Cardiac muscle cell (in vitro differentiated cells and primary cell): Measurements from ENCODE around the gene CHRNB1. TPM values are rescaled to one million over a fixed set of nuclear protein-coding genes. Genes with fewer than 3 reads are reported as not detected.

Experiments
- DNase-seq, 2 donors: peaks; one replicate each; pipeline versions ENCODE4 v3.0.0 to v3.0.0-alpha.2; 2010 to 2017; ENCODE audit warnings: low read depth in 1 of 2, low spot score in 1 of 2
- H3K27ac ChIP-seq: fragments of 200-600 bp; sonication (generic); 2 replicates; pipeline ENCODE4 v1.5.1; 2016
- H3K27me3 ChIP-seq: fragments of 200-600 bp; sonication (generic); 2 replicates; pipeline ENCODE4 v1.6.0; 2016; ENCODE audit warnings: control low read depth
- H3K36me3 ChIP-seq: fragments of 200-600 bp; sonication (generic); 2 replicates; pipeline ENCODE4 v1.5.1; 2016; ENCODE audit warnings: control low read depth
- H3K4me1 ChIP-seq: fragments of 200-600 bp; sonication (generic); 2 replicates; pipeline ENCODE4 v1.8.1; 2017; ENCODE audit warnings: low read depth, mild to moderate bottlenecking, mixed run types
- H3K4me3 ChIP-seq: fragments of 200-600 bp; sonication (generic); 2 replicates; pipeline ENCODE4 v1.5.1; 2016; ENCODE audit warnings: mild to moderate bottlenecking
- H3K9me3 ChIP-seq: fragments of 200-600 bp; sonication (generic); 2 replicates; pipeline ENCODE4 v1.5.1; 2017; ENCODE audit warnings: low read depth, mild to moderate bottlenecking, control low read depth
- polyA plus RNA-seq: library from polyadenylated mRNA; unstranded; fragments of >200 nt; fragmentation: Nextera tagmentation; extraction: Ambion mirVana; gene quantifications from 2 replicates; pipeline ENCODE4 v1.2.1, GENCODE V29; 2016
- total RNA-seq: library from RNA; depleted of rRNA; stranded (reverse); fragments of >200 nt; gene quantifications from 2 replicates; pipeline ENCODE4 v1.2.3, GENCODE V29; 2016
- TF ChIP-seq, protein P1 (sequence below): IDR thresholded peaks from 2 replicates; pipeline ENCODE4 v1.5.1; 2012; ENCODE audit warnings: low read depth, mild to moderate bottlenecking, low read length

Gene CHRNB1
- total and polyA plus RNA-seq, 2 experiments from 2014 or later, result 8.5 to 28.6 TPM

DNA sequence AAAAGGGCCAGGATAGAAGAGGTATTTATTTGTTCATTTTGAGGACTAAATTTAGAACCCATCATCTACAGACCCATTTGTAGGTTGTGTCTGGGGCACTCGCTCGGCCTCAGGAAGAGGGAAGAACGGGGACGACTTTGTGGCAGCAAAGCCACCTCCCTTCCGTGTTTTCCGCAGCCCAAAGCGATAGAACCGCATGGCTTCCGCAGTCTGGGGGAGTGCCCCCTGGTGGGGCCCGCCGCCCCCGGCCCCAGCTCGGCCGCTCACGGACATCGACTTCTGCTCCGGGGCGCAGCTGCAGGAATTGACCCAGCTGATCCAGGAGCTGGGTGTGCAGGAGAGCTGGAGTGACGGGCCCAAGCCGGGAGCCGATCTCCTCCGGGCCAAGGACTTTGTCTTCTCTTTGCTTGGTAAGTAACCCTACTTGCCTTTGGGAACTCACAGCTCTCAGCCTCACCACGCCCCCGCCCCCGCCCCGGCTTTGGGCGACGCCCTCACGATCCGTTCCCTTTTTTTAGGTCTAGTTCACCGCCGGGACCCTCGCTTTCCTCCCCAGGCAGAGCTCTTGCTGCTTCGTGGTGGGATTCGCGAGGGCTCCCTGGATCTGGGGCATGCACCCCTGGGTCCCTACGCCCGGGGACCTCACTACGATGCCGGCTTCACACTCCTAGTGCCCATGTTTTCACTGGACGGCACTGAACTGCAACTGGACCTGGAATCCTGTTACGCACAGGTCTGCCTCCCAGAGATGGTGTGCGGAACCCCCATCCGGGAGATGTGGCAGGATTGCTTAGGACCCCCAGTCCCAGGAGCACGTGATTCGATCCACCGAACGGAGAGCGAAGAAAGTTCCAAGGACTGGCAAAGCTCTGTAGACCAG is 8.9 kb upstream of the CHRNB1 start:
- Histone ChIP-seq H3K36me3 (no peaks in the 10 kb centered on the region), H3K27me3 (no peaks in the 10 kb centered on the region), H3K4me1 (peaks cover 16% of the 10 kb centered on the region), H3K27ac (no peak overlapping the region), H3K9me3 (no peaks in the 10 kb centered on the region), H3K4me3 (peak overlapping the region; percentile 55)
- DNase-seq, result peak; percentile 20 to 46
- TF ChIP-seq, protein P1, sequence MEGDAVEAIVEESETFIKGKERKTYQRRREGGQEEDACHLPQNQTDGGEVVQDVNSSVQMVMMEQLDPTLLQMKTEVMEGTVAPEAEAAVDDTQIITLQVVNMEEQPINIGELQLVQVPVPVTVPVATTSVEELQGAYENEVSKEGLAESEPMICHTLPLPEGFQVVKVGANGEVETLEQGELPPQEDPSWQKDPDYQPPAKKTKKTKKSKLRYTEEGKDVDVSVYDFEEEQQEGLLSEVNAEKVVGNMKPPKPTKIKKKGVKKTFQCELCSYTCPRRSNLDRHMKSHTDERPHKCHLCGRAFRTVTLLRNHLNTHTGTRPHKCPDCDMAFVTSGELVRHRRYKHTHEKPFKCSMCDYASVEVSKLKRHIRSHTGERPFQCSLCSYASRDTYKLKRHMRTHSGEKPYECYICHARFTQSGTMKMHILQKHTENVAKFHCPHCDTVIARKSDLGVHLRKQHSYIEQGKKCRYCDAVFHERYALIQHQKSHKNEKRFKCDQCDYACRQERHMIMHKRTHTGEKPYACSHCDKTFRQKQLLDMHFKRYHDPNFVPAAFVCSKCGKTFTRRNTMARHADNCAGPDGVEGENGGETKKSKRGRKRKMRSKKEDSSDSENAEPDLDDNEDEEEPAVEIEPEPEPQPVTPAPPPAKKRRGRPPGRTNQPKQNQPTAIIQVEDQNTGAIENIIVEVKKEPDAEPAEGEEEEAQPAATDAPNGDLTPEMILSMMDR, result peak; percentile 2

GRCh38 chr17:7436556-7437368 is 8.1 kb upstream of the CHRNB1 start:
- Histone ChIP-seq H3K27ac (no peak overlapping the region), H3K36me3 (no peaks in the 10 kb centered on the region), H3K4me1 (peaks cover 20% of the 10 kb centered on the region), H3K4me3 (peak overlapping the region; percentile 64), H3K9me3 (no peaks in the 10 kb centered on the region), H3K27me3 (no peaks in the 10 kb centered on the region)
- DNase-seq, result peak; percentile 80 to 92
- TF ChIP-seq, protein P1, result peak; percentile 79

DNA sequence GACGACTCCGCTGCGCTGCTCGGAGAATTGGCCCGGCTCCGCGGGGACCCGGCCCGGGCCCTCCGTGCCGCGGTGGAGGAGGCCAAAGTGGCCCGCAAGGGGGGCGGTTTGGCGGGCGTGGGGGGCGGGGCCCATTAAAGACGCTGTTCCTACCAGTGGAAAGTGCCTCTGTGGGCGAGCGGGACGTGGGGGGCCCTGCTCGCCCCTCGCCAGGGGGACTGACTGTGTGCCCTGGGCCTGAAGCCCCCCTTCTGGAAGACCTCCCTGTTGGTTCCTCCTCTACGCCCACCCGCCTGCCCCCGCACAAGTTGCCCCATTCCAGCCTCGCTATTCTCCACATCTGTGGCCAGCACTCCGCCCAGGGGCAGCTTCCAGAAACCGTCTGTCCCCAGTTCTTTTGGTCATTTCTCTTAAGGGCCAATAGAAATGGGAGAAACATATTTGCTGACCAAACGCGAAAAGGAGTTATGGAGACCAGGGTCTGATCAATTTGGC is 7.4 kb upstream of the CHRNB1 start:
- TF ChIP-seq, protein P1, result no peak
- Histone ChIP-seq H3K4me3 (peak overlapping the region; percentile 64), H3K4me1 (peaks cover 20% of the 10 kb centered on the region), H3K27ac (no peak overlapping the region), H3K27me3 (no peaks in the 10 kb centered on the region), H3K36me3 (no peaks in the 10 kb centered on the region), H3K9me3 (no peaks in the 10 kb centered on the region)
- no peak for DNase-seq

DNA sequence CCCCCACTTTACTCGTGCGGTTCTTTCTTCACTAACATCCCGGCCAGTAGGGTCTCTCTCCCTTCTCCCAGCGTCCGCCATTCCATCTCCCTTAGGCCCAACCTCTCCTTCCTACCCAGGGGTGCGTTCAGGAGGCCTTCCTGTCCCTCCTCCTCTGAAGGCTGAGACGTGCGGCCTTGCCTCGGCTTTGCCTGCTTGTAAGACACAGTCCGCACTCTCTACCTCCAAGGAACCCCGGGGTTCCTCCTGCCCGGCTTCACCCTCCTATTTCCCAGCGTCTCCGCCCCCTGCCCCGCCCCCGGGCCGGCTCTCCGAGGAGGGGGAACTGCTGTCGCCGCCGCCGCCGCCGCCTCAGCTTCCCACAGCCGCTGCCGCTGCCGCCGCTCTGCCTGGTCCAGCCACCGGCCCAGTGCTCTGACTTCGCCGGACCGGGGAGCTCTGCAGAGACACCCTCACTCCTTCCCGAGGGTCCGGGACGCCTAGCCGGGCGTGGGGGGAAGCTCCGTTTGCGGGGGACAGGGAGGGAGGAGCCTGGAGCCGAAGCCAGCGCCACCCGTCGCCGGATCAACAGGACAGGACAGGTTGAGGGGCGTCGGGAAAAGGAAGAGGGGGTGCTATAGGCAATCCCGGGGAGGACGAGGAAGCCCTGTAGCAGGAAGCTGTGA is 6.8 kb upstream of the CHRNB1 start:
- H3K27ac ChIP-seq, result peak overlapping the region; percentile 24
- no peaks in the 10 kb centered on the region for H3K9me3 ChIP-seq
- H3K27me3 ChIP-seq, result no peaks in the 10 kb centered on the region
- H3K4me3 ChIP-seq, result peak overlapping the region; percentile 64
- peak; percentile 17 to 84 for DNase-seq
- TF ChIP-seq, protein P1, result no peak
- H3K36me3 ChIP-seq, result no peaks in the 10 kb centered on the region
- H3K4me1 ChIP-seq, result peaks cover 20% of the 10 kb centered on the region
